Measurements from ENCODE around the gene ICOS.
"Not testable (repeated sequence)": the region's sequence is repeated elsewhere in the genome, so short reads cannot be mapped to it uniquely, and the experiment has no call there.

ICOS gene

GRCh38 chr2:203918264-203918663, 18.3 kb upstream of the ICOS start:
- DNase-seq (ENCODE audit: low read depth in 3 of 3) = no peak

DNA sequence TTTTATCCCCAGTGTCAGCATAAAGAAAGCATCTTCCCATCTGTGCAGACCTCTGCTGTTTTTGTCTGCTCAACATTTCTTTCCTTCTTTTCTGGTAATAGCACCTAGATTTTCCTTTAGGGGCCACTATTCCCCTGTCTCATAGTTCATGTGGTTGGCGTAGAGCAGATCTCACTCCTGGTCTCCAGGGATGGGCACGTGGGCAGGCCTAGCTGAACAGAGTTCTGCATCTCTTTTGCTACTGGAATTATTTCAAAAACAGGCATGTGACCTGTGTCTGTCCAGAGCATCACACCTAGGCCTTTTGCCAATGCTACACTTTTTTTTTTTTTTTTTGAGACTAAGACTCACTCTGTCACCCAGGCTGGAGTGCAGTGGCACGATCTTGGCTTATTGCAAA, 17.7 kb upstream of the ICOS start:
- DNase-seq (ENCODE audit: low read depth in 3 of 3) = no peak

- DNase-seq (ENCODE audit: low read depth in 3 of 3) = no peak
Measured at GRCh38 chr2:203925512-203926158, 10.9 kb upstream of the ICOS start.

DNA sequence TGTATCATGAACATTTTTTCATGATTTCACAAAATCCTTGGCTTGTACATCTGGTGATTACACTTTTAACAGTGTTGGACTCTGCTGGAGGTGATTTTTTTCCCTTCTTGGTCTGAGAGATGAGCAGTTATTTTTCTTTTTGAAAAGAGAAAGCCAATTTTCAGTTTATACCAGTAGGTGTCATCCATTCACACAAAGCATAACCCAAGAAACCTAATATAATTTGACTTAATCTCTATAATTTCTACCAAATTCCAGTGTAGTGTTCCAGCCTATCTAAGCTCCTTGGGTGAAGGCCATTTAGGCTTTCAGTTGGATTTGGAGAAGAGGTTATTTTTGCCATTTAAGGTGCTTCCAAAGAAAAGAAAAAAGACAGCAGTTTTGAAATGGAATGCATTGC, 7.7 kb upstream of the ICOS start:
- no peak for DNase-seq (ENCODE audit: low read depth in 3 of 3)

DNA sequence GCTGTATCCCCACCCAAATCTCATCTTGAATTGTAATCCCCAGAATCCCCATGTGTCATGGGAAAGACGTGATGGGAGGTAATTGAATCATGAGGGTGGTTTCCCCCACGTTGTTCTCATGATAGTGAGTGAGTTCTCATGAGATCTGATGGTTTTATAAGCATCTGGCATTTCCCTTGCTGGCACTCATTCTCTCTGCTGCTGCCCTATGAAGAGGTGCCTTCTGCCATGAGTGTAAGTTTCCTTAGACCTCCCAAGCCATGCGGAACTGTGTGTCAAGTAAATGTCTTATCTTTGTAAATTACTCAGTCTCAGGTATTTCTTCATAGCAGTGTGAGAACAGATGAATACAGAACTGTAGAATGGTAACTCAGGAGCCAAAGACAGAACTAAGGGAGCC, 5.3 kb upstream of the ICOS start:
- DNase-seq (ENCODE audit: low read depth in 3 of 3) = not testable (repeated sequence)

- DNase-seq (ENCODE audit: low read depth in 3 of 3) = peak in 2 of 3 experiments; percentile 33 to 48
Measured at GRCh38 chr2:203934041-203934492, 2.5 kb upstream of the ICOS start.

DNA sequence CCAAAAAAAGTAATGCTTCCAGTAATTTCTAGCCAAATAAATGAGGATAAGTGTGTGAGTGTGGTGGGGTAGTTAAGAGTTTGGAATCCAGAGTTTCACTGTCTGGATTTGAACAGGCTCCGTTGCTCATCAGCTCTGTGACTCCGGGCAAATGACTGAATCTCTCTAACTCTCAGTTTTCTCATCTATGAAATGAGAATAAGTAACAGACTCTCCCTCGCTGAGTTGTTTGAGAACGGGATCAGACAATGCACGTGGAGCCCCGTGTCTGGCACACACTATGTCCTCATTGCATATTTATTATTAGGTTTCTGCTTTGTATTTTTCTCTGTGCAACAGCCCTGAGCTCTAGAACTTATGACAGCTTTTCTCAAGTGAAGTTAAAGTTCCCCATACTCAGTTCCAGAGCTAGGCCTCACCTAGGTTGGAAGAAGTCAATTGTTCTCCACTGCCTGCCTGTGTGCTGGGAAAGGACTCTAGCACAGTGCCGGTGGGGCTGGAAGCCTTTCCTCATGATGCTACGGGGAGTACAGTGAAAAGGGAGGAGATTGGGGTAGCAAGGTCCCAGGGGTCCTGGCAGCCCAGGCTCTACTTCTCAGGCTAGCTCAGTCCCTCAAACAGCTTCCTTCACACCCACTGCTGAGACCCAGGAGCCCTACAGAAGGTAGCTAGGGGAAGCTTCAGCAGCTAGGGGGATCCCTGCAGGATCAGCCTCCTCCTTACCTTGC, 1.7 kb upstream of the ICOS start:
- no peak for DNase-seq (ENCODE audit: low read depth in 3 of 3)

DNA sequence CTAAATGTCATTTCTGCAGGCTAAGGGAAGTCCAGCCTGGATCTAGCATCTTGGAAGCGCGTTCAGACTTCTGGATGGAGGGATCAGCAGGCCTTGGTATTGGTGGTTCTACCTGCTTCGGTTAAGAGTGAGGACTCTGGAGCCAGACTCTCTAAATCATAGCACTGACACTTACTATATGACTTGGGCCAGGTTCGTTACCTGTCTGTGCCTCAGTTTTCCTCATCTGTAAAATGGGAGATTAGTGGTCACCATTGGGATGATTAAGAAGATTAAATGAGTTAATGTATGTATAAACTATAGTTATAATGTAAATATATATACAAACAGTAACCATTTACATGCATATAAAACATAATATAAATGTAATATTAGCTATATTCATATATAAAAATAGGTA, 995 bp upstream of the ICOS start:
- no peak for DNase-seq (ENCODE audit: low read depth in 3 of 3)

DNA sequence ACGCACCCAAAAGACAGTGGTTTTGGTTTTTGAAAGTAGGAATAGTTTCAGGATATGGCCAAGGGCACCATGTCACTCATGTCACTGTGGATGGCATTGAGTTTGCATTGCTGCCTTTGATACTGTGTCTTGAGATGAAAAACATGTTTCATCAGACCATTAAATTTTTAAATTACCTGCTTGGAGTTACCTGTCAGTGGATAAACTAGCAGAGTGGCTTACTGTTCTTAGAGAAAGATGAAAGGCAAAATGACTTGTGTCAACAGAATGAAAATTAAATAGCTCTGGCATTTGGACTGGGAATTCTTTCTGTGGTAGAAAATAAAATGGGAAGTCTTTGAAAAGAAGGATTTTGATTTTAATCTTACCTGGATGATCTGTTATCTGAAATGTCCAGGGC, 386 bp downstream of the ICOS start:
- DNase-seq (ENCODE audit: low read depth in 3 of 3) = no peak

GRCh38 chr2:203937788-203938187, 1.2 kb downstream of the ICOS start:
- no peak for DNase-seq (ENCODE audit: low read depth in 3 of 3)

- no peak for DNase-seq (ENCODE audit: low read depth in 3 of 3)
Measured at GRCh38 chr2:203940039-203940438, 3.5 kb downstream of the ICOS start.

DNA sequence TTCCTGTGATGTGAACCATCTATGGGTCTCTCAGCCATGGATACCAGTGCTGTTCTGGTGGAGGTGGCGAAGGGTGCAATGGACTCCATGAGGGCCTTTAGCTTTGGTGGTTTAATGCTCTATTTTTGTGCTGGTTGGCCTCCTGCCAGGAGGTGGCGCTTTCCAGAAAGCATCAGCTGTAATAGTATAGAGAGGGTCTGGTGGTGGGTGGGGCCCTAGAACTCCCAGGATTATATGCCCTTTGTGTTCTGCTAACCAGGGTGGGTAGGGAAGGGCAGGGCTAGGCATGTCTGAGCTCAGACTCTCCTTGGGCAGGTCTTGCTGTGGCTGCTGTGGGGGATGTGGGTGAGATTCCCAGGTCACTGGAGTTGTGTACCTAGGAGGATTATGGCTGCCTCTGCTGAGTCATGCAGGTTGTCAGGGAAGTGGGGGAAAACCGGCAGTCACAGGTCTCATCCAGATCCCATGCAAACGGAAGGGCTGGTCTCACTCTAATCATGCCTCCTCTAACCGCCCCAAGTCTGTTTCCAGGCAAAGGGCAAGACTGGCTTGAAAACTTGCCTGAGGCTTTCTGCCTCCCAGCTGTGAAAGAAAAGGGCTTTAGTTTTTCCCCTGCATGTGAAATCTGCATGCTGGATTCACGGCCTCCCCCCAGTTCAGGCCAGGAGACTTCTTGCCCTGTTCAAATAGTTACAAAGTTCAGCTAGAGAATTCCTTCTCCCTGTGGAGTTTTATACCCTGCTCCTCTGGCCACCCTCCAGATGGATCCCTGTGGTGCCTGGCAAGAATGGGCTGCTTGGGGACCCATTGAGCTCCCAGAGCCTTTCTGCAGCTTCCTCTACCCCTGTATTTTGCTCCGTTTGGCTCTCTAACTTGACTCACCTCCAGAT, 7.2 kb downstream of the ICOS start:
- not testable (repeated sequence) for DNase-seq (ENCODE audit: low read depth in 3 of 3)

DNA sequence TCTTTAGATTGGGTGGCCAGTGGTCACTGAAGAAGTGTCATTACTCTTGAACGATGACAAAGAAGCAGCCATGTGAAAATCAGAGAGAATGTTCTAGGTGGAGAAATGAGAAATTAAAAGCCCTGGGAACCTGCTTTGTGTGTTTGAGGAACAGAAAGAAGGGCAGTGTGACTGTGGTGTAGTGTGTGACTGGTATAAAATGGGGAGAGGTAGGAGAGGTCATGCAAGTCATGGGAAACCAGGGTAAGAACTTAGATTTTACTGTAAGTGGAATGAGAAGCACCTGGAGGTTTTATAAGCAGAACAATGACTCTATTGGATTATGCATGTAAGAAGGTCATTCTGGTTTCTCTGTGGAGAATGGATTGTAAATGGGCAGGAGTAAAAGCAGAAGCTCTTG, 12.2 kb downstream of the ICOS start:
- no peak for DNase-seq (ENCODE audit: low read depth in 3 of 3)

GRCh38 chr2:203949228-203949627, 12.7 kb downstream of the ICOS start:
- no peak for DNase-seq (ENCODE audit: low read depth in 3 of 3)

- DNase-seq (ENCODE audit: low read depth in 3 of 3) = no peak
Measured at GRCh38 chr2:203951366-203951902, 14.9 kb downstream of the ICOS start.

DNA sequence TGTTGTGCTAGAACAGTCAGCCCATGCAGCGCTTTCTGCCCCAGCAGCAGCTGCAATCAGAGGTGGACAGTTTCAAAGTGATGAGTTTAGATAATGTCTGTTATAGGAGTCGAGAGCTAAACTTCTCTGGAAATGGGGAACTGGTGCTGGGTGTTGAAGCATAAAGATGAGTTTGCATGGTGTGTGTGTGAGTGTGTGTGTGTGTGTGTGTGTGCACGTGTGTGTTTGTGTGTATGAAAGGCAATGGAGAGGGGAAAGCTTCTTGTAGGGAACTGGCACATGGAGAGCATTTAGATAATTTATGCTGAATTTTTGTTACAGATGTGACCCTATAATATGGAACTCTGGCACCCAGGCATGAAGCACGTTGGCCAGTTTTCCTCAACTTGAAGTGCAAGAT, 22.7 kb downstream of the ICOS start:
- no peak for DNase-seq (ENCODE audit: low read depth in 3 of 3)

DNA sequence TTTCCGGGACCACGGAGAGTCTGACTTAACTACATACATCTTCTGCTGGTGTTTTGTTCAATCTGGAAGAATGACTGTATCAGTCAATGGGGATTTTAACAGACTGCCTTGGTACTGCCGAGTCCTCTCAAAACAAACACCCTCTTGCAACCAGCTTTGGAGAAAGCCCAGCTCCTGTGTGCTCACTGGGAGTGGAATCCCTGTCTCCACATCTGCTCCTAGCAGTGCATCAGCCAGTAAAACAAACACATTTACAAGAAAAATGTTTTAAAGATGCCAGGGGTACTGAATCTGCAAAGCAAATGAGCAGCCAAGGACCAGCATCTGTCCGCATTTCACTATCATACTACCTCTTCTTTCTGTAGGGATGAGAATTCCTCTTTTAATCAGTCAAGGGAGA, 23.1 kb downstream of the ICOS start:
- DNase-seq (ENCODE audit: low read depth in 3 of 3) = no peak

DNA sequence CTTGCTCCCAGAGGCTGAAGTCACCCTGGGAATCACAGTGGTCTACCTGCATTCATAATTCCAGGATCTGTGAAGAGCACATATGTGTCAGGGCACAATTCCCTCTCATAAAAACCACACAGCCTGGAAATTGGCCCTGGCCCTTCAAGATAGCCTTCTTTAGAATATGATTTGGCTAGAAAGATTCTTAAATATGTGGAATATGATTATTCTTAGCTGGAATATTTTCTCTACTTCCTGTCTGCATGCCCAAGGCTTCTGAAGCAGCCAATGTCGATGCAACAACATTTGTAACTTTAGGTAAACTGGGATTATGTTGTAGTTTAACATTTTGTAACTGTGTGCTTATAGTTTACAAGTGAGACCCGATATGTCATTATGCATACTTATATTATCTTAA, 24.2 kb downstream of the ICOS start:
- DNase-seq (ENCODE audit: low read depth in 3 of 3) = no peak

GRCh38 chr2:203965190-203965589, 28.6 kb downstream of the ICOS start:
- not testable (repeated sequence) for DNase-seq (ENCODE audit: low read depth in 3 of 3)

- DNase-seq (ENCODE audit: low read depth in 3 of 3) = no peak
Measured at GRCh38 chr2:203971251-203971650, 34.7 kb downstream of the ICOS start.

GRCh38 chr2:203972066-203972465, 35.5 kb downstream of the ICOS start:
- DNase-seq (ENCODE audit: low read depth in 3 of 3) = no peak

DNA sequence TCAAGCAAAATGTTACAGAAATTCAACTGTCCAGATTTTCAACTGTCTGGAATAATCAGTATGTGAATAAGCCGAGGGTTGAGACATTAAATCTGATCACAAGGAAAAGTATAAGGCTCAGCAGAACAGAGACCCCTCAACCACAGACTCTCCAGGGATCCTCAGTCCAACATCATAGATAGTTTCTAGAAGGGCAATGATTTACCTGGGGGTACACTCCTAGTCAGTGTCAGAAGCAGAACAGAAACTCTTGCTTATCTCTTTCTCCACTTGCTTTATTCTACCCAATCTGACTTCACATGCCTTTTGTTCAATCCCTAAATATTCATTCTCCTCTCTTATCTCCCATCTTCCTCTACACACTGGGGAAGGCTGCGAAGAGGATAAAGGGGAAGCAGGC, 36.4 kb downstream of the ICOS start:
- DNase-seq (ENCODE audit: low read depth in 3 of 3) = no peak
